Activated CD8-positive, alpha-beta memory T cell treated with anti-CD3 and anti-CD28 coated beads for 4 hours (primary cell): Measurements from ENCODE around the gene ABLIM1.

Experiments
- DNase-seq, 2 donors: peaks; one replicate each; pipeline ENCODE4 v3.0.0-alpha.2; 2020; ENCODE audit warnings: low read depth in 2 of 2

ABLIM1 gene

GRCh38 chr10:114584419-114584818, 73.7 kb downstream of the ABLIM1 start:
- DNase-seq, result no peak

- DNase-seq, result no peak
Measured at GRCh38 chr10:114581071-114581470, 77.0 kb downstream of the ABLIM1 start.

- no peak for DNase-seq
Measured at GRCh38 chr10:114577133-114577532, 80.9 kb downstream of the ABLIM1 start.

- no peak for DNase-seq
Measured at GRCh38 chr10:114576716-114577115, 81.4 kb downstream of the ABLIM1 start.

GRCh38 chr10:114576132-114576487, 82.0 kb downstream of the ABLIM1 start:
- DNase-seq, result no peak

GRCh38 chr10:114575417-114576131, 82.5 kb downstream of the ABLIM1 start:
- DNase-seq, result no peak

- no peak for DNase-seq
Measured at GRCh38 chr10:114573330-114574045, 84.6 kb downstream of the ABLIM1 start.

GRCh38 chr10:114571316-114571999, 86.6 kb downstream of the ABLIM1 start:
- no peak for DNase-seq

GRCh38 chr10:114566064-114566463, 92.0 kb downstream of the ABLIM1 start:
- DNase-seq, result no peak

GRCh38 chr10:114565066-114565465, 93.0 kb downstream of the ABLIM1 start:
- DNase-seq, result no peak

- DNase-seq, result no peak
Measured at GRCh38 chr10:114561008-114561523, 97.0 kb downstream of the ABLIM1 start.

GRCh38 chr10:114560144-114560543, 97.9 kb downstream of the ABLIM1 start:
- no peak for DNase-seq

GRCh38 chr10:114559636-114560035, 98.4 kb downstream of the ABLIM1 start:
- DNase-seq, result no peak

GRCh38 chr10:114557854-114558253, 100.2 kb downstream of the ABLIM1 start:
- no peak for DNase-seq

GRCh38 chr10:114556236-114557122, 101.6 kb downstream of the ABLIM1 start:
- no peak for DNase-seq

GRCh38 chr10:114553436-114553835, 104.6 kb downstream of the ABLIM1 start:
- no peak for DNase-seq

- DNase-seq, result no peak
Measured at GRCh38 chr10:114552050-114552449, 106.0 kb downstream of the ABLIM1 start.

- no peak for DNase-seq
Measured at GRCh38 chr10:114551636-114551972, 106.5 kb downstream of the ABLIM1 start.

- no peak for DNase-seq
Measured at GRCh38 chr10:114550756-114551635, 107.1 kb downstream of the ABLIM1 start.

- DNase-seq, result no peak
Measured at GRCh38 chr10:114548662-114549061, 109.4 kb downstream of the ABLIM1 start.

- DNase-seq, result no peak
Measured at GRCh38 chr10:114547514-114547913, 110.6 kb downstream of the ABLIM1 start.
